ENCODE data around the gene KCNA3.

Gene KCNA3

DNA sequence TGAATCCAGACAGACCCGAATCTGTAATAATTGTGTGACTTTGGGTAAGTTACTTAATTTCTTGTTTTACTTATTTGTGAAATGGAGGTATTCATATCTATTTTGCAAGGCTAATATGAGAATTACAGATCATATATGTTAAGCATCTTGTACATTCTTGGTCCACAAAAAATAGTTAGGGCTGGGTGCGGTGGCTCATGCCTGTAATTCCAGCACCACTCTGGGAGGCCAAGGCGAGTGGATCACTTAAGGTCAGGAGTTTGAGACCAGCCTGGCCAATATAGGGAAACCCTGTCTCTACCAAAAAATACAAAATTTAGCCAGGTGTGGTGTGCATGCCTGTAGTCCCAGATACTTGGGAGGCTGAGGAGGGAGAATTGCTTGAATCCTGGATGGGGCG lies 22.9 kb upstream of the KCNA3 start:
- DNase-seq (ENCODE audit: low spot score): no peak
- in situ Hi-C loops (cut with MboI; ENCODE audit: low pct_unique_long_range_greater_than_20kb, low sequenced_read_pairs, unreplicated experiment): no loop called here
- TF ChIP-seq, protein P1, sequence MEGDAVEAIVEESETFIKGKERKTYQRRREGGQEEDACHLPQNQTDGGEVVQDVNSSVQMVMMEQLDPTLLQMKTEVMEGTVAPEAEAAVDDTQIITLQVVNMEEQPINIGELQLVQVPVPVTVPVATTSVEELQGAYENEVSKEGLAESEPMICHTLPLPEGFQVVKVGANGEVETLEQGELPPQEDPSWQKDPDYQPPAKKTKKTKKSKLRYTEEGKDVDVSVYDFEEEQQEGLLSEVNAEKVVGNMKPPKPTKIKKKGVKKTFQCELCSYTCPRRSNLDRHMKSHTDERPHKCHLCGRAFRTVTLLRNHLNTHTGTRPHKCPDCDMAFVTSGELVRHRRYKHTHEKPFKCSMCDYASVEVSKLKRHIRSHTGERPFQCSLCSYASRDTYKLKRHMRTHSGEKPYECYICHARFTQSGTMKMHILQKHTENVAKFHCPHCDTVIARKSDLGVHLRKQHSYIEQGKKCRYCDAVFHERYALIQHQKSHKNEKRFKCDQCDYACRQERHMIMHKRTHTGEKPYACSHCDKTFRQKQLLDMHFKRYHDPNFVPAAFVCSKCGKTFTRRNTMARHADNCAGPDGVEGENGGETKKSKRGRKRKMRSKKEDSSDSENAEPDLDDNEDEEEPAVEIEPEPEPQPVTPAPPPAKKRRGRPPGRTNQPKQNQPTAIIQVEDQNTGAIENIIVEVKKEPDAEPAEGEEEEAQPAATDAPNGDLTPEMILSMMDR (IDR thresholded peaks at IDR 0.05; ENCODE audit: extremely low read depth, insufficient read depth, missing control alignments): no peak

DNA sequence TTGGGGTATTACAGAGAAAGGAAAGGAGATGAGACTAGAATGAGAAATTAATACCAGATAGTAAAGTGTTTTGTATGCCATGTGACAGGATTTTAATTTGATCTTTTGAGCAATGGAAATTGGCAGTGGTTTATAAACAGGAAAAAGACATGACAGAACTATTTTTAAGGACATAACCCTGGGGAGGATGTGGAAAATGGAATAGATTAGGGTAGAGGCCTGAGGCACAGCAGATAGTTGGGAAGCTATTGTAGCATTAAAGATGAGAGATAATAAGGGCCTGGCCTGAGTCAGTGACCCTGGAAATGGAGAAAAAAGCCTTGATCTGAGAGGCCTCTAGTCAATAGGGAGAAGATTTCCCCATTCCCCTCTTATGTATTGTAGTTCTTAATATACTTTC lies 22.1 kb upstream of the KCNA3 start:
- no peak for DNase-seq (ENCODE audit: low spot score)
- in situ Hi-C loops (cut with MboI; ENCODE audit: low pct_unique_long_range_greater_than_20kb, low sequenced_read_pairs, unreplicated experiment): no loop called here
- TF ChIP-seq, protein P1 (IDR thresholded peaks at IDR 0.05; ENCODE audit: extremely low read depth, insufficient read depth, missing control alignments): no peak

DNA sequence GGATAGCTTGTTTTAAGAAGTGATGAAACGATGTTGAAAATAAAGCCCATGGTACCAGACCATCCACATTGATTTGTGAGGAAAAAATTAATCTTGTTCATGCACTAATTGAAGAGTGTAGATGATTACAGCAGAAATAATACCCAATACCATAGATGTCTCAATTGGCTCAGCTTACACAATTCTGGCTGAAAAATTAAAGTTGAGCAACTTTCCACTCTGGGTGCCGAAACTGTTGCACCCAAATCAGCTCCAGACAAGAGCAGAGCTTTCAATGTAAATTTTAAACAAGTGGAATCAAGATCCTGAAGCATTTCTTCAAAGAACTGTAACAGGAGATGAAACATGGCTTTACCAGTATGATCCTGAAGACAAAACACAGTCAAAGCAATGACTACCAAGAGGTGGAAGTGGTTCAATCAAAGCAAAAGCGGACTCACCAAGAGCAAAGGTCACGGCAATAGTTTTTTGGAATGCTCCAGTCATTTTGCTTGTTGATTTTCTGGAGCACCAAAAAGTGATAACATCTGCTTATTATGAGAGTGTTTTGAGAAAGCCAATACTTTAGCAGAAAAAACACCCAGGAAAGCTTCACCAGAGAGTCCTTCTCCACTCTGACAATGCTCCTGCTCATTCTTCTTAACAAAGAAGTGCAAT lies 16.1 kb upstream of the KCNA3 start:
- TF ChIP-seq, protein P1 (IDR thresholded peaks at IDR 0.05; ENCODE audit: extremely low read depth, insufficient read depth, missing control alignments): no peak
- no peak for DNase-seq (ENCODE audit: low spot score)
- in situ Hi-C loops (cut with MboI; ENCODE audit: low pct_unique_long_range_greater_than_20kb, low sequenced_read_pairs, unreplicated experiment): no loop called here

DNA sequence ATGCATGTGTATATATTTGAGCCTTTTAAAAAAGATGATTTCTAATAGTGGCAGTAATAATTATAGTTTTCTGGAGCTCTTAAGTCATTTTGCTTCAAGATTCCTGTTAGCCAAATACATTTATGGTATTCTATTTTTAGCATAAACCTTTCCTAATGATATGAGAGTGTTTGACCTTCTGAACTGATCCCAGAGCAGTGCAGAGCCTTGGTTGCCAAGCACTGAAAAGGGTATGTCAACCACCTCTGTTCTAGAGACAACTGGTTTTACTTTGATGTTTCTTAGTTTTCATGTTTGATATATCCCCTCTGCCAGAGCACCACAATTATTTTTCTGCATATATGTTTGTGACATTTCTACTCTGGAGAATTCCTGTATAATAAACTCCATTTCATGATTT lies 15.1 kb upstream of the KCNA3 start:
- DNase-seq (ENCODE audit: low spot score): no peak
- in situ Hi-C loops (cut with MboI; ENCODE audit: low pct_unique_long_range_greater_than_20kb, low sequenced_read_pairs, unreplicated experiment): no loop called here
- TF ChIP-seq, protein P1 (IDR thresholded peaks at IDR 0.05; ENCODE audit: extremely low read depth, insufficient read depth, missing control alignments): no peak

DNA sequence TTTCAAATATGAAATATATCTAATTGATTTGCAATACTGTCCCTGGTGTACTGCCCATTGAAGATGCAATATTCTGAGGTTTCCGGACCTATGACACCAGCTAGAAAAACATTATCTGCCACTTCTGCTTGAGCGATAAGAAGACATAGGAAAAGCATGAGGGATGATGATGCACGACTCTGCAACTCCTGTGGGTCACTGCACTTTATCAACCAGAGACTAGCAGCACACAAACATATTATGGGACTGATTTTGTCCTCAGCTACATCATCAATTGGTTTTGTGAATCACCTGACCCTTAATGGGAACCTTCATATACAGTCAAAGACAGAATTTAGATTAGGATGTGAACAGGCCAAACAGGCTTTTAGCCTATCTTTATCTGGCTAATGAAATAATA lies 13.8 kb upstream of the KCNA3 start:
- DNase-seq (ENCODE audit: low spot score): no peak
- TF ChIP-seq, protein P1 (IDR thresholded peaks at IDR 0.05; ENCODE audit: extremely low read depth, insufficient read depth, missing control alignments): no peak
- in situ Hi-C loops (cut with MboI; ENCODE audit: low pct_unique_long_range_greater_than_20kb, low sequenced_read_pairs, unreplicated experiment): no loop called here

DNA sequence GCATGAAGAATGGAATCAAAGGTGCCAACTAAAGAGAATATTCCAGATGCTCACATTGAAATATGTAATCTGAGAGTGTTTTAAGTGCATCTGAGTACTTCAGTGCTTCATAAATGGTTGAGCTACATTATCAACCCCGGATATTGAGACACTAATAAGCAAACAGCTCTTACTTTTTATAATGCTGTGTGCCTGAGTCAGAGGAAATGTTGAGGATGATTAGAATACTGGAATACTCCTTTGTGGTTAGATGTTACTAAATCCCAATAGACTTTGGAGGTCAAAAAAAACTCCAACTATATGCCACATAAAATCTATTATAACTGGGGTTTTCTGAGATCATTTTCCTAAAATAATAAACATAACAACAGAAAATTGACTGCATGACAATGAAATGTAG lies 12.5 kb upstream of the KCNA3 start:
- TF ChIP-seq, protein P1 (IDR thresholded peaks at IDR 0.05; ENCODE audit: extremely low read depth, insufficient read depth, missing control alignments): no peak
- in situ Hi-C loops (cut with MboI; ENCODE audit: low pct_unique_long_range_greater_than_20kb, low sequenced_read_pairs, unreplicated experiment): no loop called here
- DNase-seq (ENCODE audit: low spot score): no peak

Measured in GM13977 (cell line).